Trophoblast cell (in vitro differentiated cells and primary cell): Measurements from ENCODE around the gene TTLL6.

Source experiments
- DNase-seq, 2 donors: peaks; one replicate each; pipeline ENCODE4 v3.0.0-alpha.2; 2016
- H2AFZ ChIP-seq: 2 replicates; pipeline ENCODE4 v1.6.1; 2013; ENCODE audit warnings: low read length, moderate library complexity, mild to moderate bottlenecking; ENCODE audit not compliant: insufficient read depth, poor library complexity
- H2AK5ac ChIP-seq: 2 replicates; pipeline ENCODE4 v1.6.1; 2013; ENCODE audit warnings: mild to moderate bottlenecking, low read length
- H2BK120ac ChIP-seq: 2 replicates; pipeline ENCODE4 v1.6.1; 2013; ENCODE audit warnings: low read length, mild to moderate bottlenecking, moderate library complexity; ENCODE audit not compliant: insufficient read depth, poor library complexity
- H2BK12ac ChIP-seq: 2 replicates; pipeline ENCODE4 v1.6.1; 2013; ENCODE audit warnings: mild to moderate bottlenecking, low read length, moderate library complexity
- H2BK5ac ChIP-seq: 2 replicates; pipeline ENCODE4 v1.6.1; 2013; ENCODE audit warnings: low read length, low read depth, moderate library complexity, mild to moderate bottlenecking; ENCODE audit not compliant: poor library complexity
- H3K14ac ChIP-seq: 2 replicates; pipeline ENCODE4 v1.6.1; 2013; ENCODE audit warnings: mild to moderate bottlenecking, low read length
- H3K18ac ChIP-seq: 2 replicates; pipeline ENCODE4 v1.6.1; 2013; ENCODE audit warnings: mild to moderate bottlenecking, low read length
- H3K23ac ChIP-seq: 2 replicates; pipeline ENCODE4 v1.6.1; 2013; ENCODE audit warnings: low read length
- H3K27ac ChIP-seq: 2 replicates; pipeline ENCODE4 v1.5.1; 2013; ENCODE audit warnings: low read depth, mild to moderate bottlenecking, inconsistent platforms, low read length, moderate library complexity
- H3K27me3 ChIP-seq: 2 replicates; pipeline ENCODE4 v1.6.1; 2013; ENCODE audit warnings: inconsistent platforms, mild to moderate bottlenecking, low read length, moderate library complexity; ENCODE audit not compliant: insufficient read depth
- H3K36me3 ChIP-seq, 2 experiments: 1 replicate in 1 of 2; 2 replicates in 1 of 2; pipeline ENCODE4 v1.6.1; 2013; ENCODE audit warnings: low read length in 2 of 2, mild to moderate bottlenecking in 2 of 2, moderate library complexity in 1 of 2; ENCODE audit not compliant: insufficient read depth in 2 of 2, control insufficient read depth in 1 of 2
- H3K4ac ChIP-seq: 2 replicates; pipeline ENCODE4 v1.6.1; 2013; ENCODE audit warnings: low read depth, mild to moderate bottlenecking, low read length, moderate library complexity
- H3K4me1 ChIP-seq, 2 experiments: 1 replicate in 1 of 2; 2 replicates in 1 of 2; pipeline ENCODE4 v1.6.1; 2013; ENCODE audit warnings: low read length in 2 of 2, mild to moderate bottlenecking in 2 of 2, moderate library complexity in 1 of 2; ENCODE audit not compliant: insufficient read depth in 2 of 2, control insufficient read depth in 1 of 2
- H3K4me2 ChIP-seq: 2 replicates; pipeline ENCODE4 v1.6.1; 2013; ENCODE audit warnings: inconsistent platforms, mild to moderate bottlenecking, low read length, moderate library complexity
- H3K4me3 ChIP-seq: 2 replicates; pipeline ENCODE4 v1.5.1; 2013; ENCODE audit warnings: mild to moderate bottlenecking, low read depth, low read length, inconsistent platforms
- H3K79me1 ChIP-seq: one replicate; pipeline ENCODE4 v1.6.1; 2013; ENCODE audit warnings: low read length
- H3K79me2 ChIP-seq: 2 replicates; pipeline ENCODE4 v1.6.1; 2013; ENCODE audit warnings: low read length, mild to moderate bottlenecking; ENCODE audit not compliant: control insufficient read depth, insufficient read depth, poor library complexity
- H3K9ac ChIP-seq: 2 replicates; pipeline ENCODE4 v1.6.1; 2013; ENCODE audit warnings: mild to moderate bottlenecking, low read length
- H3K9me3 ChIP-seq: 2 replicates; pipeline ENCODE4 v1.6.1; 2013; ENCODE audit warnings: low read depth, mild to moderate bottlenecking, control low read depth, inconsistent platforms, low read length; ENCODE audit not compliant: insufficient read depth
- H4K12ac ChIP-seq: 2 replicates; pipeline ENCODE4 v1.6.1; 2013; ENCODE audit warnings: low read depth, mild to moderate bottlenecking, low read length, moderate library complexity
- H4K8ac ChIP-seq: 2 replicates; pipeline ENCODE4 v1.6.1; 2013; ENCODE audit warnings: low read depth, mild to moderate bottlenecking, low read length, moderate library complexity
- H4K91ac ChIP-seq: one replicate; pipeline ENCODE4 v1.6.1; 2013; ENCODE audit warnings: low read depth, mild to moderate bottlenecking, low read length, moderate library complexity
- WGBS: extraction: QIAGEN DNeasy Blood & Tissue Kit; methylation state at CpG from one replicate; pipeline ENCODE4 v1.1.7; 2013; ENCODE audit warnings: missing lambda C conversion rate; ENCODE audit not compliant: insufficient read length, insufficient coverage; ENCODE audit errors: extremely low coverage; 5-methylcytosine and 5-hydroxymethylcytosine counted together

Gene TTLL6

DNA sequence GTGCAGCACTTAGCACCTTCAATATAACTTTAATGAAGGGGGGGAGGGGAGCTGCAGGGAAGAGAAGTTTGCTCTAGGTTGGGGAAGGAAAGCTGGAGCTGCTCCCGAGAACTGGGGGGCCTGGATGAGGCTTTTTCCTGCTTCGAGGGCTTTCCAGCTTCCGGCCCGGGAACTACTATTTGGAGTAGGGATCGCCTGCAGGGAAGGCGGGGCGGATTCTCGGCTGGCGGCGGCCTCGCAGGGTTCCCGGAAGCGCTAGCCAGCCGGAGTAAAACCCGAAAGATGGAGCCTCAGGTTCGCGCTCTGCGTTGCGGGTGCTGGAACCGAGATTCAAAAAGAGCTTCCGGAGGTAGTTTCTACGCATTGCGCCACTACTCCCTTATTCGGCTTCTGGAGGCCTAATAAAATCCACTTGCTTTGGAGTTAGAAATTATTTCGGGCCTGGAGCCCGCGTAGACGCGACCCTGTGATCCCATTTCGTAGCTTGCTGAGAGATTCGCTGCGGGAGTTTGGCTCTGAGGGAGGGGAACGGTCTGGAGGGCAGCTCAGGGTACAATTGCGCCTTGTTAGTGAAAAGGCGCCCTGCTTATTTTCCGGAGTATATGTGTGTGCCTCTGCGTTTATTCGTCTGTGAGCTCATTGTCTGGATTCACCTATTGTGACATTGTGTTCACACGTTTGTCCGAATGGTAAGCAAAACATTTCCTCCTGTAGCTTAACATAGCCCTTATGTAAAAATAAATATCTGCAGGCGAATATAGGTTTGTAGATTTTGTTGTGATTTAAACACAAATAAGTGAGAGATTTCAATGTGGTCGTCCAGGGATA lies 93.4 kb downstream of the TTLL6 start:
- no peak for DNase-seq
- H3K79me1 ChIP-seq: no peaks in the 10 kb centered on the region
- WGBS: no CpG with 5 or more reads among the region's 42 CpGs
- H2AFZ ChIP-seq: no peak overlapping the region
- H2BK12ac ChIP-seq: no peak overlapping the region
- no peak overlapping the region for H3K4ac ChIP-seq
- peak overlapping the region; percentile 31 for H3K4me2 ChIP-seq
- H3K23ac ChIP-seq: no peak overlapping the region
- H2BK120ac ChIP-seq: no peak overlapping the region
- no peak overlapping the region for H4K12ac ChIP-seq
- H3K27ac ChIP-seq: no peak overlapping the region
- H2BK5ac ChIP-seq: no peak overlapping the region
- H3K4me1 ChIP-seq: peaks cover 11% of the 10 kb centered on the region in 2 experiments
- no peak overlapping the region for H3K4me3 ChIP-seq
- no peak overlapping the region for H3K18ac ChIP-seq
- no peak overlapping the region for H3K9ac ChIP-seq
- no peak overlapping the region for H4K91ac ChIP-seq
- peaks cover 11% of the 10 kb centered on the region for H3K9me3 ChIP-seq
- no peaks in the 10 kb centered on the region for H3K36me3 ChIP-seq
- no peak overlapping the region for H2AK5ac ChIP-seq
- no peak overlapping the region for H3K14ac ChIP-seq
- peaks cover 97% of the 10 kb centered on the region for H3K27me3 ChIP-seq
- H3K79me2 ChIP-seq: no peaks in the 10 kb centered on the region
- no peak overlapping the region for H4K8ac ChIP-seq

DNA sequence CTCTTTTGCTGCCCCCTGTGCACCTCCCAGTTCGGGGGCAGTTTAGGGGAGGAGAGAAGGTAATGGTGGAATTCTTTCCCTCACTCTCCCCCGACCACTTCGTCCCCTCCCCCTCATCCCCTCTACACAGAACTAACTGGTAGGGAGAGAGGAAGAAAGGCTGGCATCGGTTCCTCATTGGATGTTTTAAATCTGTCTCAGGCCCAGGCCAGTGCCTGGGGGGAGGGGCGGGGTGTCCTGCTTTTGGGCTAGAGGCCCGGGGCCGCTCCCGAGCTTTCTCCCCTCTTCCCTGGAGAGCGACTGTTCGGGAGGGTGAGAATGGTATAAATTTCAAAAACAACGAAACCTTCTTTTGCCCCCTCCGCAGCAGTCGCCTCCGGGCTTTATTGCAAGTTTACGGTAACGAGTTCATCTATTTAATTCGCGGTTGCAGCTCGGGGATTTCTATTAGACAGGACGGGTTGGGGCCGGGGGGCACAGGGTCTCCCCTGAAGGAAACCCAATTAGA lies 94.1 kb downstream of the TTLL6 start, which contains the start of gene PRAC2:
Gene PRAC2 (plus strand): TSS at position 271 of the 508 bp plus-strand sequence. CDS start 1,226 bp downstream, outside the sequence.
- Histone ChIP-seq H3K14ac (no peak within 1 kb of the TSS), H3K9me3 (peaks cover 9% of the 10 kb centered on the region), H4K91ac (no peak within 1 kb of the TSS), H2BK5ac (no peak within 1 kb of the TSS), H3K9ac (no peak within 1 kb of the TSS), H3K79me2 (no peaks in the 10 kb centered on the region), H2BK120ac (no peak within 1 kb of the TSS), H4K8ac (no peak within 1 kb of the TSS), H3K4ac (no peak within 1 kb of the TSS), H4K12ac (no peak within 1 kb of the TSS), H3K18ac (no peak within 1 kb of the TSS), H3K4me2 (peak within 1 kb of the TSS; percentile 31), H2BK12ac (no peak within 1 kb of the TSS), H2AK5ac (no peak within 1 kb of the TSS), H3K4me3 (no peak within 1 kb of the TSS), H3K23ac (no peak within 1 kb of the TSS), H3K79me1 (no peaks in the 10 kb centered on the region), H3K27me3 (peaks cover 96% of the 10 kb centered on the region), H3K27ac (no peak within 1 kb of the TSS), H2AFZ (no peak within 1 kb of the TSS), H3K36me3 (no peaks in the 10 kb centered on the region), H3K4me1 (peaks cover 6 to 11% of the 10 kb centered on the region in 2 experiments)
- DNase-seq: no peak
- no CpG with 5 or more reads among the region's 21 CpGs for WGBS

DNA sequence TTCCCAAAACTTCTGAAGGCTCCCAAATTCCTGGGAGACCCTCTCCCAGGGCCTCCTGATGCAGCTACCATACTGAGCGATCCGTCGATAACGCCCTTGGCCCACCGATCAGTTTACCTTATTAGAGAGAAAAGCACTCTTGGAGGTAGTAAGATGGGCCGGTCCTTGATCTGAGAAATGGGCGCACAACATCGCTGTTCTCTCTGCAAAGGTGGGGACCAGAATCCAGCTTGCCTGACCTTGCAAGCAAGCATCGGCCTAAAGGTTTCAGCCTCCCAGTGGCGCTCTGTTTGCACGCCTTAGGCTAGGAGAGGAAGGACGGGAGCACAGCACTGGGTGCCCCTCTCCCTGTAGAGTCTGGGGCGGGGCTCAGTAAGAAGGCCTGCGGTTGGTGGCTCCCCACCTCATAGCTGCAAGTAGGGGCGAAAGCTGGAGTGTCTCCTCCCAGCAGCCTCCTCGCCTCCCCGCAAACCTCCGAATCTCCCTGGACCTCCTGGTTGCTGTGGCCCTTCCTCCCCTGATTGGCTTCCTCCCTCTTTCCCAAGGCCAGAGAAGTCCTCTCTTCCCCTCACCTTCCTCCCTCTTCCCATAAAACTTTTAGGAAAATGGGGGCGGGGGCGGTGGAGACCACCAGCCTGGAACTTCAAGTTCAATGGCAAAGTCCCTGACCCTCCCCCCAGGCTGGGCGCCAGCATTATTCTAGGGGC lies 94.7 kb downstream of the TTLL6 start, which contains the start of gene PRAC1:
Gene PRAC1 (minus strand): TSS at position 318 of the 707 bp plus-strand sequence. CDS start 126 bp downstream, at position 192.
- no peak within 1 kb of the TSS for H2BK12ac ChIP-seq
- no peak within 1 kb of the TSS for H4K91ac ChIP-seq
- peaks cover 9% of the 10 kb centered on the region for H3K9me3 ChIP-seq
- H3K27me3 ChIP-seq: peaks cover 90% of the 10 kb centered on the region
- H3K9ac ChIP-seq: no peak within 1 kb of the TSS
- H3K14ac ChIP-seq: no peak within 1 kb of the TSS
- H3K4me1 ChIP-seq: peaks cover 6 to 11% of the 10 kb centered on the region in 2 experiments
- no peak within 1 kb of the TSS for H3K18ac ChIP-seq
- H2AFZ ChIP-seq: no peak within 1 kb of the TSS
- no peak within 1 kb of the TSS for H3K4ac ChIP-seq
- H4K12ac ChIP-seq: no peak within 1 kb of the TSS
- no peaks in the 10 kb centered on the region for H3K36me3 ChIP-seq
- no peak within 1 kb of the TSS for H3K27ac ChIP-seq
- H3K79me1 ChIP-seq: no peaks in the 10 kb centered on the region
- H3K79me2 ChIP-seq: no peaks in the 10 kb centered on the region
- H4K8ac ChIP-seq: no peak within 1 kb of the TSS
- DNase-seq: no peak
- H2BK120ac ChIP-seq: no peak within 1 kb of the TSS
- peak within 1 kb of the TSS; percentile 31 for H3K4me2 ChIP-seq
- no peak within 1 kb of the TSS for H2BK5ac ChIP-seq
- no CpG with 5 or more reads among the region's 21 CpGs for WGBS
- H3K4me3 ChIP-seq: no peak within 1 kb of the TSS
- H3K23ac ChIP-seq: no peak within 1 kb of the TSS
- no peak within 1 kb of the TSS for H2AK5ac ChIP-seq

DNA sequence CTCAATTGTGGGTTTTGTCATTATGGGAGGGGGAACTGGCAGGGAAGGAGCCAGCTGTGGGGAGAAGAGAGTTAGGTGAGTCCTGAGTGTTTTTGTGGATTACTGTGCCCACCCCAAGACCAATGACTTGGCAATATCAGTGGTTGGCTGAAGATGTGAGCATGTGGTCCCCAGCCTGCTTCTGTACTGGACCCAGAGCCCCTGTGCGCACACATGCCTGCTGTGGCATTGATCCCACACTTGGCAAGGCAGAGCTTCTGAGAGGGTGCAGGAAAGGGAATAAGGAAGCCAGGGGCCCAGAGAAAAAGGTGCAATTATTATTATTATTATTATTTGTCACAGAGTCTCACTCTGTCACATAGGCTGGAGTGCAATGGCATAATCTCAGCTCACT lies 96.0 kb downstream of the TTLL6 start:
- Histone ChIP-seq H3K18ac (no peak overlapping the region), H2AFZ (no peak overlapping the region), H3K4me2 (no peak overlapping the region), H3K79me2 (no peaks in the 10 kb centered on the region), H3K14ac (no peak overlapping the region), H3K36me3 (no peaks in the 10 kb centered on the region), H3K9ac (no peak overlapping the region), H3K79me1 (no peaks in the 10 kb centered on the region), H3K4me3 (no peak overlapping the region), H4K12ac (no peak overlapping the region), H3K4ac (no peak overlapping the region), H4K91ac (no peak overlapping the region), H3K9me3 (peaks cover 4% of the 10 kb centered on the region), H3K27ac (no peak overlapping the region), H3K27me3 (peaks cover 77% of the 10 kb centered on the region), H4K8ac (no peak overlapping the region), H3K4me1 (peaks cover 6 to 11% of the 10 kb centered on the region in 2 experiments), H2AK5ac (no peak overlapping the region), H3K23ac (no peak overlapping the region), H2BK120ac (no peak overlapping the region), H2BK5ac (no peak overlapping the region), H2BK12ac (no peak overlapping the region)
- no CpG with 5 or more reads among the region's 1 CpG for whole genome bisulfite sequencing
- no peak for DNase-seq
